ENCODE measurements around the gene CARF. TPM values are rescaled to one million over a fixed set of nuclear protein-coding genes. Genes with fewer than 3 reads are reported as not detected.

CARF gene
- total and polyA plus RNA-seq, 2 of the 13 experiments (the other 11 are each of a cell fraction or from before 2014, with no cell fraction given) = 3.0 to 5.4 TPM

DNA sequence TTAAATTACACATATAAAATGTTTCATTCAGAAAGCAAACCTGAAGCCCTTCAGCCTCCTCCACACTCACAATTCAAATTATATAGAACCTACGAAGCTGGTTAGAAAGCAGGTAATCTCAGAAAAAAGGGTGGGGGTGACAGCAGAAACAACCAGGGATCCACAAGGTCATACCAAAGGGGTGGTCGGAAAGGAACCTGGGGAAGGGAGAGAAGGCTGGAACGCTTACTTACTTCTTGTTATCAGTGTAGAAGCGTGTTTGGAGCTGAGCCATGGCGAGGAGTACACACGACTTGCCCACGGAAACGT, 918 bp upstream of the CARF start (continued):
- no peak for TF ChIP-seq HMGXB3 (CRISPR knock-in tag; IDR thresholded peaks at IDR 0.05; ENCODE audit: borderline replicate concordance)
- no peak; the same call in 1 of the 2 replicates for TF ChIP-seq ZNF563 (CRISPR knock-in tag; IDR thresholded peaks at IDR 0.05)
- peak; percentile 66 for TF ChIP-seq ZNF709 (CRISPR knock-in tag; IDR thresholded peaks at IDR 0.05)
- no peak for TF ChIP-seq MED1 (CRISPR knock-in tag; IDR thresholded peaks at IDR 0.05)
- TF ChIP-seq ZNF414 (CRISPR knock-in tag; IDR thresholded peaks at IDR 0.05) = no peak; the same call in 1 of the 2 replicates
- no peak for TF ChIP-seq E2F5 (CRISPR knock-in tag; conservative IDR thresholded peaks at IDR 0.05)
- TF ChIP-seq ETS1 (CRISPR knock-in tag; IDR thresholded peaks at IDR 0.05) = no peak
- no peak for TF ChIP-seq MED8 (CRISPR knock-in tag; IDR thresholded peaks at IDR 0.05; ENCODE audit: insufficient replicate concordance)
- no peak for TF ChIP-seq ZNF468 (CRISPR knock-in tag; IDR thresholded peaks at IDR 0.05)
- peak; percentile 40 for TF ChIP-seq IKZF4 (CRISPR knock-in tag; IDR thresholded peaks at IDR 0.05; ENCODE audit: borderline replicate concordance, low read depth, not compliant biosample characterization)
- TF ChIP-seq, protein P1, sequence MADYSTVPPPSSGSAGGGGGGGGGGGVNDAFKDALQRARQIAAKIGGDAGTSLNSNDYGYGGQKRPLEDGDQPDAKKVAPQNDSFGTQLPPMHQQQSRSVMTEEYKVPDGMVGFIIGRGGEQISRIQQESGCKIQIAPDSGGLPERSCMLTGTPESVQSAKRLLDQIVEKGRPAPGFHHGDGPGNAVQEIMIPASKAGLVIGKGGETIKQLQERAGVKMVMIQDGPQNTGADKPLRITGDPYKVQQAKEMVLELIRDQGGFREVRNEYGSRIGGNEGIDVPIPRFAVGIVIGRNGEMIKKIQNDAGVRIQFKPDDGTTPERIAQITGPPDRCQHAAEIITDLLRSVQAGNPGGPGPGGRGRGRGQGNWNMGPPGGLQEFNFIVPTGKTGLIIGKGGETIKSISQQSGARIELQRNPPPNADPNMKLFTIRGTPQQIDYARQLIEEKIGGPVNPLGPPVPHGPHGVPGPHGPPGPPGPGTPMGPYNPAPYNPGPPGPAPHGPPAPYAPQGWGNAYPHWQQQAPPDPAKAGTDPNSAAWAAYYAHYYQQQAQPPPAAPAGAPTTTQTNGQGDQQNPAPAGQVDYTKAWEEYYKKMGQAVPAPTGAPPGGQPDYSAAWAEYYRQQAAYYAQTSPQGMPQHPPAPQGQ (CRISPR knock-in tag; IDR thresholded peaks at IDR 0.05; ENCODE audit: borderline replicate concordance) = peak; percentile 45; the same call in 1 of the 2 replicates
- no peak for TF ChIP-seq PREB (CRISPR knock-in tag; IDR thresholded peaks at IDR 0.05)
- no peak for TF ChIP-seq SNRNP70 (IDR thresholded peaks at IDR 0.05; ENCODE audit: low read depth, low read length)
- no peak; the same call in 1 of the 2 replicates for TF ChIP-seq ZNF879 (CRISPR knock-in tag; IDR thresholded peaks at IDR 0.05)
- 0 out of 2 replicates have a peak, but pooled peaks have one; percentile 56 for TF ChIP-seq ZNF274 (CRISPR knock-in tag; IDR thresholded peaks at IDR 0.05)
- peak; percentile 67; the same call in 1 of the 2 replicates for TF ChIP-seq ZNF598 (CRISPR knock-in tag; IDR thresholded peaks at IDR 0.05; ENCODE audit: borderline replicate concordance)
- no peak for TF ChIP-seq ZFP36L1 (CRISPR knock-in tag; IDR thresholded peaks at IDR 0.05)
- TF ChIP-seq SRF (IDR thresholded peaks at IDR 0.05; ENCODE audit: low read depth, low read length) = no peak

All from HepG2 (cell line).